Esophagus mucosa (tissue), 1 donor: Measurements from ENCODE around the gene RLF. TPM values are rescaled to one million over a fixed set of nuclear protein-coding genes. Genes with fewer than 3 reads are reported as not detected.

ENCODE experiments used
- ATAC-seq: fragments of 200-7000 bp; cut with Tn5 transposase; one replicate; pipeline ENCODE4 v1.9.1; 2020
- total RNA-seq: library from RNA; stranded (reverse); gene quantifications from one replicate; pipeline ENCODE4 v1.2.4, GENCODE V29; 2023
- donor health status: DM: yes; HTN: yes; CAD: no.

The RLF gene
- total RNA-seq, 1 donor from 2014 or later, result 10.0 TPM

GRCh38 chr1:40276122-40276521 lies 114.9 kb downstream of the RLF start:
- ATAC-seq, result no peak

GRCh38 chr1:40281853-40282252 lies 120.7 kb downstream of the RLF start:
- ATAC-seq, result no peak

Other genes with a start within 250 kb of the RLF start
- 25.2 TPM for gene MFSD2A, start 206.2 kb upstream of the RLF start, total RNA-seq
- 240 TPM for gene CAP1, start 120.7 kb upstream of the RLF start, total RNA-seq
- gene PPT1, start 64.1 kb upstream of the RLF start, total RNA-seq, result 41.0 TPM
- not detected for gene TMCO2, start 86.5 kb downstream of the RLF start, total RNA-seq
- gene ZMPSTE24, start 96.8 kb downstream of the RLF start, total RNA-seq, result 25.8 TPM
- 0.64 TPM for gene COL9A2, start 155.9 kb downstream of the RLF start, total RNA-seq
- 17.9 TPM for gene SMAP2, start 212.3 kb downstream of the RLF start, total RNA-seq